ENCODE measurements around the gene EGLN2. TPM values are rescaled to one million over a fixed set of nuclear protein-coding genes. Genes with fewer than 3 reads are reported as not detected.
A peak's percentile ranks its signal among the peaks of the same experiment; 100 is the strongest.

Gene EGLN2
- total RNA-seq, 1 experiment from 2014 or later: 56.2 TPM

GRCh38 chr19:40785526-40785925, 13.5 kb upstream of the EGLN2 start:
- no peaks in the 10 kb centered on the region for H3K9me3 ChIP-seq (replicated peaks)
- H3K4me3 ChIP-seq: no peak overlapping the region
- H3K27me3 ChIP-seq: no peaks in the 10 kb centered on the region
- no peaks in the 10 kb centered on the region for H3K4me1 ChIP-seq
- no peak for DNase-seq
- H3K27ac ChIP-seq: no peak overlapping the region
- H3K36me3 ChIP-seq: no peaks in the 10 kb centered on the region

GRCh38 chr19:40786060-40787037, 12.6 kb upstream of the EGLN2 start:
- Histone ChIP-seq H3K4me1 (no peaks in the 10 kb centered on the region), H3K9me3 (replicated peaks) (no peaks in the 10 kb centered on the region), H3K27me3 (no peaks in the 10 kb centered on the region), H3K27ac (no peak overlapping the region), H3K36me3 (no peaks in the 10 kb centered on the region), H3K4me3 (no peak overlapping the region)
- DNase-seq: no peak

- no peak for DNase-seq
- no peak overlapping the region for H3K27ac ChIP-seq
- H3K9me3 ChIP-seq (replicated peaks): no peaks in the 10 kb centered on the region
- no peaks in the 10 kb centered on the region for H3K27me3 ChIP-seq
- H3K36me3 ChIP-seq: no peaks in the 10 kb centered on the region
- H3K4me3 ChIP-seq: no peak overlapping the region
- no peaks in the 10 kb centered on the region for H3K4me1 ChIP-seq
Measured at GRCh38 chr19:40791349-40791748, 7.6 kb upstream of the EGLN2 start.

- no peaks in the 10 kb centered on the region for H3K36me3 ChIP-seq
Measured at GRCh38 chr19:40791996-40792395, 7.0 kb upstream of the EGLN2 start.

GRCh38 chr19:40797166-40797962, 1.6 kb upstream of the EGLN2 start:
- H3K36me3 ChIP-seq: peaks cover 12% of the 10 kb centered on the region
- no peaks in the 10 kb centered on the region for H3K4me1 ChIP-seq
- H3K4me3 ChIP-seq: no peak overlapping the region
- no peaks in the 10 kb centered on the region for H3K27me3 ChIP-seq
- no peak for DNase-seq
- H3K9me3 ChIP-seq (replicated peaks): no peaks in the 10 kb centered on the region
- no peak overlapping the region for H3K27ac ChIP-seq

More at GRCh38 chr19:40791996-40792395, 7.0 kb upstream of the EGLN2 start:
- no peak overlapping the region for H3K4me3 ChIP-seq
- no peaks in the 10 kb centered on the region for H3K4me1 ChIP-seq
- no peak overlapping the region for H3K27ac ChIP-seq
- DNase-seq: no peak
- H3K27me3 ChIP-seq: no peaks in the 10 kb centered on the region
- H3K9me3 ChIP-seq (replicated peaks): no peaks in the 10 kb centered on the region

GRCh38 chr19:40797963-40798682, 868 bp upstream of the EGLN2 start:
- H3K36me3 ChIP-seq: peaks cover 16% of the 10 kb centered on the region
- DNase-seq: peak; percentile 75
- peak overlapping the region; percentile 63 for H3K4me3 ChIP-seq
- H3K27ac ChIP-seq: peak overlapping the region; percentile 28; the same call in 1 of the 2 replicates
- H3K27me3 ChIP-seq: no peaks in the 10 kb centered on the region
- no peaks in the 10 kb centered on the region for H3K4me1 ChIP-seq
- H3K9me3 ChIP-seq (replicated peaks): no peaks in the 10 kb centered on the region

GRCh38 chr19:40799558-40800338, 757 bp downstream of the EGLN2 start:
- no peaks in the 10 kb centered on the region for H3K4me1 ChIP-seq
- peak overlapping the region; percentile 63 for H3K4me3 ChIP-seq
- peak overlapping the region; percentile 34 for H3K27ac ChIP-seq
- H3K9me3 ChIP-seq (replicated peaks): no peaks in the 10 kb centered on the region
- no peaks in the 10 kb centered on the region for H3K27me3 ChIP-seq
- DNase-seq: peak; percentile 43 to 48
- peaks cover 25% of the 10 kb centered on the region for H3K36me3 ChIP-seq

- no peak overlapping the region for H3K27ac ChIP-seq
- no peak for DNase-seq
- no peaks in the 10 kb centered on the region for H3K4me1 ChIP-seq
- no peaks in the 10 kb centered on the region for H3K27me3 ChIP-seq
- H3K36me3 ChIP-seq: peaks cover 27% of the 10 kb centered on the region
- H3K4me3 ChIP-seq: peak overlapping the region; percentile 63
- no peaks in the 10 kb centered on the region for H3K9me3 ChIP-seq (replicated peaks)
Measured at GRCh38 chr19:40800339-40800996, 1.5 kb downstream of the EGLN2 start.

GRCh38 chr19:40800997-40801377, 2.0 kb downstream of the EGLN2 start:
- Histone ChIP-seq H3K27me3 (no peaks in the 10 kb centered on the region), H3K36me3 (peaks cover 33% of the 10 kb centered on the region), H3K9me3 (replicated peaks) (no peaks in the 10 kb centered on the region), H3K4me1 (no peaks in the 10 kb centered on the region), H3K27ac (no peak overlapping the region), H3K4me3 (no peak overlapping the region)
- DNase-seq: no peak

GRCh38 chr19:40801426-40802299, 2.7 kb downstream of the EGLN2 start:
- Histone ChIP-seq H3K9me3 (replicated peaks) (no peaks in the 10 kb centered on the region), H3K27ac (no peak overlapping the region), H3K27me3 (no peaks in the 10 kb centered on the region), H3K4me3 (no peak overlapping the region), H3K36me3 (peaks cover 39% of the 10 kb centered on the region), H3K4me1 (no peaks in the 10 kb centered on the region)
- no peak for DNase-seq

- Histone ChIP-seq H3K36me3 (peaks cover 48% of the 10 kb centered on the region), H3K27ac (no peak overlapping the region), H3K27me3 (no peaks in the 10 kb centered on the region), H3K4me3 (no peak overlapping the region), H3K9me3 (replicated peaks) (no peaks in the 10 kb centered on the region), H3K4me1 (no peaks in the 10 kb centered on the region)
- DNase-seq: no peak
Measured at GRCh38 chr19:40802300-40803169, 3.5 kb downstream of the EGLN2 start.

- no peaks in the 10 kb centered on the region for H3K9me3 ChIP-seq (replicated peaks)
- no peak overlapping the region for H3K4me3 ChIP-seq
- H3K4me1 ChIP-seq: no peaks in the 10 kb centered on the region
- DNase-seq: no peak
- peaks cover 56% of the 10 kb centered on the region for H3K36me3 ChIP-seq
- no peaks in the 10 kb centered on the region for H3K27me3 ChIP-seq
- no peak overlapping the region for H3K27ac ChIP-seq
Measured at GRCh38 chr19:40803170-40803856, 4.3 kb downstream of the EGLN2 start.
